ENCODE measurements around the gene VPREB3.

- TF ChIP-seq POLR2A (IDR thresholded peaks at IDR 0.05; ENCODE audit: low read depth, low read length) (peak; percentile 26; the same call in 1 of the 2 replicates), TAF1 (IDR thresholded peaks at IDR 0.05; ENCODE audit: low read depth, low read length) (no peak), PAX5 (IDR thresholded peaks at IDR 0.05; ENCODE audit: insufficient read depth, low read length, severe bottlenecking) (no peak), POU2F2 (IDR thresholded peaks at IDR 0.05; ENCODE audit: low read depth, low read length) (no peak; the same call in 1 of the 2 replicates)
Observed at GRCh38 chr22:23763579-23763945, 9.3 kb upstream of the VPREB3 start.

Data from GM12891 (cell line).